ENCODE measurements around the gene CPAMD8.
"Not testable (repeated sequence)": the region's sequence is repeated elsewhere in the genome, so short reads cannot be mapped to it uniquely, and the experiment has no call there.

GRCh38 chr19:16940063-16940462 lies 86.5 kb downstream of the CPAMD8 start:
- TF ChIP-seq, protein P1, sequence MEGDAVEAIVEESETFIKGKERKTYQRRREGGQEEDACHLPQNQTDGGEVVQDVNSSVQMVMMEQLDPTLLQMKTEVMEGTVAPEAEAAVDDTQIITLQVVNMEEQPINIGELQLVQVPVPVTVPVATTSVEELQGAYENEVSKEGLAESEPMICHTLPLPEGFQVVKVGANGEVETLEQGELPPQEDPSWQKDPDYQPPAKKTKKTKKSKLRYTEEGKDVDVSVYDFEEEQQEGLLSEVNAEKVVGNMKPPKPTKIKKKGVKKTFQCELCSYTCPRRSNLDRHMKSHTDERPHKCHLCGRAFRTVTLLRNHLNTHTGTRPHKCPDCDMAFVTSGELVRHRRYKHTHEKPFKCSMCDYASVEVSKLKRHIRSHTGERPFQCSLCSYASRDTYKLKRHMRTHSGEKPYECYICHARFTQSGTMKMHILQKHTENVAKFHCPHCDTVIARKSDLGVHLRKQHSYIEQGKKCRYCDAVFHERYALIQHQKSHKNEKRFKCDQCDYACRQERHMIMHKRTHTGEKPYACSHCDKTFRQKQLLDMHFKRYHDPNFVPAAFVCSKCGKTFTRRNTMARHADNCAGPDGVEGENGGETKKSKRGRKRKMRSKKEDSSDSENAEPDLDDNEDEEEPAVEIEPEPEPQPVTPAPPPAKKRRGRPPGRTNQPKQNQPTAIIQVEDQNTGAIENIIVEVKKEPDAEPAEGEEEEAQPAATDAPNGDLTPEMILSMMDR (IDR thresholded peaks at IDR 0.05 in 4 of 5, conservative IDR thresholded peaks at IDR 0.05 in 1 of 5): not testable (repeated sequence)
- not testable (repeated sequence) for TF ChIP-seq POLR2A (IDR thresholded peaks at IDR 0.05)
